ENCODE data around the gene MIER2.

MIER2 gene

GRCh38 chr19:377801-378581, 33.4 kb upstream of the MIER2 start:
- DNase-seq: no peak

- DNase-seq: no peak
Measured at GRCh38 chr19:376111-376470, 31.5 kb upstream of the MIER2 start.

GRCh38 chr19:375395-376110, 31.0 kb upstream of the MIER2 start:
- no peak for DNase-seq

GRCh38 chr19:374886-375235, 30.3 kb upstream of the MIER2 start:
- no peak for DNase-seq

- no peak for DNase-seq
Measured at GRCh38 chr19:374183-374885, 29.7 kb upstream of the MIER2 start.

- no peak for DNase-seq
Measured at GRCh38 chr19:373391-374182, 29.0 kb upstream of the MIER2 start.

GRCh38 chr19:372306-372890, 27.8 kb upstream of the MIER2 start:
- peak in 1 of 14 donors; percentile 43 for DNase-seq

- no peak for DNase-seq
Measured at GRCh38 chr19:371501-372168, 27.0 kb upstream of the MIER2 start.

GRCh38 chr19:370641-371330, 26.2 kb upstream of the MIER2 start:
- no peak for DNase-seq

- no peak for DNase-seq
Measured at GRCh38 chr19:369876-370275, 25.3 kb upstream of the MIER2 start.

GRCh38 chr19:369256-369655, 24.7 kb upstream of the MIER2 start:
- DNase-seq: no peak

GRCh38 chr19:368630-369024, 24.0 kb upstream of the MIER2 start:
- no peak for DNase-seq

- DNase-seq: no peak
Measured at GRCh38 chr19:367963-368629, 23.5 kb upstream of the MIER2 start.

GRCh38 chr19:367561-367960, 23.0 kb upstream of the MIER2 start:
- no peak for DNase-seq

GRCh38 chr19:366951-367350, 22.4 kb upstream of the MIER2 start:
- no peak for DNase-seq

- no peak for DNase-seq
Measured at GRCh38 chr19:366205-366783, 21.7 kb upstream of the MIER2 start.

GRCh38 chr19:364496-365287, 20.1 kb upstream of the MIER2 start:
- DNase-seq: no peak

GRCh38 chr19:362683-363082, 18.1 kb upstream of the MIER2 start:
- DNase-seq: no peak

- DNase-seq: no peak
Measured at GRCh38 chr19:362154-362553, 17.6 kb upstream of the MIER2 start.

- DNase-seq: no peak
Measured at GRCh38 chr19:359653-359925, 15.0 kb upstream of the MIER2 start.
